HUES64 (cell line): Measurements from ENCODE around the gene RSL1D1.
"Not testable (repeated sequence)": the region's sequence is repeated elsewhere in the genome, so short reads cannot be mapped to it uniquely, and the experiment has no call there.

Experiments used
- H3K27ac ChIP-seq: 2 replicates; pipeline ENCODE4 v1.7.0; 2013; ENCODE audit warnings: low read depth, low read length, inconsistent platforms
- H3K27me3 ChIP-seq: 2 replicates; pipeline ENCODE4 v1.6.1; 2013; ENCODE audit warnings: mild to moderate bottlenecking, low read length; ENCODE audit not compliant: insufficient read depth
- H3K36me3 ChIP-seq: 2 replicates; pipeline ENCODE4 v1.6.1; 2013; ENCODE audit warnings: mild to moderate bottlenecking, low read length; ENCODE audit not compliant: insufficient read depth
- H3K4me1 ChIP-seq: 2 replicates; pipeline ENCODE4 v1.6.1; 2013; ENCODE audit warnings: mild to moderate bottlenecking, low read length, moderate library complexity; ENCODE audit not compliant: insufficient read depth
- H3K4me3 ChIP-seq: 2 replicates; pipeline ENCODE4 v1.5.1; 2013; ENCODE audit warnings: mild to moderate bottlenecking, low read length, moderate library complexity
- H3K9ac ChIP-seq: 2 replicates; pipeline ENCODE4 v1.6.1; 2013; ENCODE audit warnings: mild to moderate bottlenecking, low read depth, low read length
- H3K9me3 ChIP-seq: 2 replicates; pipeline ENCODE4 v1.6.1; 2013; ENCODE audit warnings: low read depth, low read length; ENCODE audit not compliant: insufficient read depth
- WGBS: fragments of 150-250, 120-280 bp; methylation state at CpG from one replicate; pipeline ENCODE4 v1.1.7; 2013; ENCODE audit warnings: missing lambda C conversion rate; 5-methylcytosine and 5-hydroxymethylcytosine counted together

Gene RSL1D1

GRCh38 chr16:11784980-11785599 is 66.3 kb downstream of the RSL1D1 start:
- not testable (repeated sequence) for H3K9me3 ChIP-seq, H3K27me3 ChIP-seq, H3K4me3 ChIP-seq, H3K4me1 ChIP-seq, H3K9ac ChIP-seq, H3K27ac ChIP-seq
- peaks cover 11% of the 10 kb centered on the region for H3K36me3 ChIP-seq
- WGBS: 95% methylated on average over 12 of the region's 13 CpGs

- not testable (repeated sequence) for H3K27me3 ChIP-seq, H3K4me1 ChIP-seq, H3K4me3 ChIP-seq, H3K9me3 ChIP-seq, H3K9ac ChIP-seq, H3K27ac ChIP-seq
- peaks cover 14% of the 10 kb centered on the region for H3K36me3 ChIP-seq
- WGBS: 97% methylated on average over 6 of the region's 6 CpGs
Observed at GRCh38 chr16:11784381-11784780, 67.0 kb downstream of the RSL1D1 start.

- Histone ChIP-seq H3K9me3 (no peaks in the 10 kb centered on the region), H3K4me3 (no peak overlapping the region), H3K27ac (no peak overlapping the region), H3K4me1 (no peaks in the 10 kb centered on the region), H3K9ac (no peak overlapping the region), H3K36me3 (peaks cover 18% of the 10 kb centered on the region), H3K27me3 (no peaks in the 10 kb centered on the region)
Observed at GRCh38 chr16:11784038-11784369, 67.3 kb downstream of the RSL1D1 start.
